Ovary (tissue), 9 donors: ENCODE measurements around the gene EWSR1. TPM values are rescaled to one million over a fixed set of nuclear protein-coding genes. Genes with fewer than 3 reads are reported as not detected.
A peak's percentile ranks its signal among the peaks of the same experiment; 100 is the strongest.

ENCODE experiments used
- DNase-seq, 5 donors: peaks; one replicate each; pipeline ENCODE4 v3.0.0-alpha.2; 2019 to 2020
- H3K27ac ChIP-seq, 2 donors: fragments of 200-600 bp; one replicate each; pipeline versions ENCODE4 v1.5.1 to v1.8.0; 2019 to 2022
- H3K27me3 ChIP-seq: fragments of 200-600 bp; one replicate; pipeline ENCODE4 v1.8.0; 2022
- H3K36me3 ChIP-seq: fragments of 200-600 bp; sonication (generic); one replicate; pipeline ENCODE4 v1.5.1; 2019
- H3K4me1 ChIP-seq: one replicate; pipeline ENCODE4 v1.8.1; 2013; ENCODE audit warnings: mild to moderate bottlenecking, moderate library complexity; ENCODE audit not compliant: insufficient read depth
- H3K4me3 ChIP-seq: fragments of 200-600 bp; sonication (generic); one replicate; pipeline ENCODE4 v1.5.1; 2017
- H3K9me3 ChIP-seq, 2 donors: fragments of 200-600 bp in 1 of 2; sonication (generic) in 1 of 2; one replicate each; pipeline versions ENCODE4 v1.5.1 to v1.8.1; 2013 to 2019; ENCODE audit warnings: mild to moderate bottlenecking in 1 of 2, moderate library complexity in 1 of 2
- EP300 ChIP-seq: sonication (generic); formaldehyde crosslinking; IDR thresholded peaks from one replicate; pipeline ENCODE4 v1.6.1; 2017; ENCODE audit warnings: antibody characterized with exemption
- POLR2A ChIP-seq: fragments of 450-650 bp; IDR thresholded peaks from one replicate; pipeline ENCODE4 v1.6.1; 2017; ENCODE audit warnings: antibody characterized with exemption, mild to moderate bottlenecking, moderate library complexity
- WGBS, 3 donors: extraction: QIAGEN DNeasy Blood & Tissue Kit in 1 of 3; methylation state at CpG; one replicate each; pipeline versions ENCODE4 v1.1.5 to v1.1.7; 2013 to 2017; 5-methylcytosine and 5-hydroxymethylcytosine counted together
- intact Hi-C, 4 donors: fragments of 100-400 bp; cut with DNase I; formaldehyde crosslinking; loops; one replicate each; pipeline versions ENCODE4 v1.11.0 to v1.15.1; 2022 to 2023
- polyA plus RNA-seq, 2 donors: library from polyadenylated mRNA; stranded (reverse); fragments of 200-250 nt in 1 of 2; fragments of 350-450 nt in 1 of 2; fragmentation: Illumina TruSeq in 1 of 2; extraction: RNeasy Lipid Tissue Mini Kit (QIAGEN cat#74804) in 1 of 2; gene quantifications; one replicate each; pipeline ENCODE4 v1.2.3, GENCODE V29; 2013 to 2014
- total RNA-seq, 7 donors: library from RNA; depleted of rRNA in 2 of 7; stranded (reverse); fragments of >200 nt in 2 of 7; fragmentation: NEBNext Ultra II Directional in 3 of 7; extraction: Animal tissue kit (Norgen Biotek cat#: 25700) in 3 of 7; gene quantifications; one replicate each; pipeline versions ENCODE4 v1.1.0 to v1.2.4, GENCODE V29; 2016 to 2023
- TF ChIP-seq, protein P1 (sequence below), 3 donors: fragments of 450-650 bp in 2 of 3; fragments of 200-600 bp in 1 of 3; IDR thresholded peaks; one replicate each; pipeline versions ENCODE4 v1.5.1 to v1.8.0; 2016 to 2022; ENCODE audit warnings: antibody characterized with exemption in 3 of 3, mild to moderate bottlenecking in 1 of 3
- donor health status: DM: no; HTN: no; CAD: no; lungs with moderate emphysema.
- donor health status: DM: no; HTN: no; CAD: no.
- donor health status: Bipolar disorder and iron deficiency.
- donor health status: DM: yes; HTN: yes; CAD: no.
- donor health status: DM: no; HTN: no; CAD: no.
- donor health status: DM: yes; HTN: yes; CAD: no.

The EWSR1 gene
- total and polyA plus RNA-seq, 9 donors = 127 to 191 (median 170) TPM

GRCh38 chr22:29313576-29314466, 45.8 kb downstream of the EWSR1 start:
- Histone ChIP-seq H3K4me1 (peaks cover 13% of the 10 kb centered on the region), H3K27me3 (no peaks in the 10 kb centered on the region), H3K27ac (no peak overlapping the region), H3K9me3 (no peaks in the 10 kb centered on the region), H3K36me3 (no peaks in the 10 kb centered on the region), H3K4me3 (no peak overlapping the region)
- intact Hi-C loops = loop anchor here in 1 of 4 donors (2.0 kb wide), 1 partner anchor 63 kb away; no protein-coding TSS in a partner anchor
- peak in 1 of 5 donors; percentile 36 for DNase-seq
- TF ChIP-seq, protein P1, sequence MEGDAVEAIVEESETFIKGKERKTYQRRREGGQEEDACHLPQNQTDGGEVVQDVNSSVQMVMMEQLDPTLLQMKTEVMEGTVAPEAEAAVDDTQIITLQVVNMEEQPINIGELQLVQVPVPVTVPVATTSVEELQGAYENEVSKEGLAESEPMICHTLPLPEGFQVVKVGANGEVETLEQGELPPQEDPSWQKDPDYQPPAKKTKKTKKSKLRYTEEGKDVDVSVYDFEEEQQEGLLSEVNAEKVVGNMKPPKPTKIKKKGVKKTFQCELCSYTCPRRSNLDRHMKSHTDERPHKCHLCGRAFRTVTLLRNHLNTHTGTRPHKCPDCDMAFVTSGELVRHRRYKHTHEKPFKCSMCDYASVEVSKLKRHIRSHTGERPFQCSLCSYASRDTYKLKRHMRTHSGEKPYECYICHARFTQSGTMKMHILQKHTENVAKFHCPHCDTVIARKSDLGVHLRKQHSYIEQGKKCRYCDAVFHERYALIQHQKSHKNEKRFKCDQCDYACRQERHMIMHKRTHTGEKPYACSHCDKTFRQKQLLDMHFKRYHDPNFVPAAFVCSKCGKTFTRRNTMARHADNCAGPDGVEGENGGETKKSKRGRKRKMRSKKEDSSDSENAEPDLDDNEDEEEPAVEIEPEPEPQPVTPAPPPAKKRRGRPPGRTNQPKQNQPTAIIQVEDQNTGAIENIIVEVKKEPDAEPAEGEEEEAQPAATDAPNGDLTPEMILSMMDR (IDR thresholded peaks at IDR 0.05) = no peak
- 11 to 14% (median 11%) methylated on average over 47 to 51 of the region's 51 CpGs for WGBS, 3 donors

DNA sequence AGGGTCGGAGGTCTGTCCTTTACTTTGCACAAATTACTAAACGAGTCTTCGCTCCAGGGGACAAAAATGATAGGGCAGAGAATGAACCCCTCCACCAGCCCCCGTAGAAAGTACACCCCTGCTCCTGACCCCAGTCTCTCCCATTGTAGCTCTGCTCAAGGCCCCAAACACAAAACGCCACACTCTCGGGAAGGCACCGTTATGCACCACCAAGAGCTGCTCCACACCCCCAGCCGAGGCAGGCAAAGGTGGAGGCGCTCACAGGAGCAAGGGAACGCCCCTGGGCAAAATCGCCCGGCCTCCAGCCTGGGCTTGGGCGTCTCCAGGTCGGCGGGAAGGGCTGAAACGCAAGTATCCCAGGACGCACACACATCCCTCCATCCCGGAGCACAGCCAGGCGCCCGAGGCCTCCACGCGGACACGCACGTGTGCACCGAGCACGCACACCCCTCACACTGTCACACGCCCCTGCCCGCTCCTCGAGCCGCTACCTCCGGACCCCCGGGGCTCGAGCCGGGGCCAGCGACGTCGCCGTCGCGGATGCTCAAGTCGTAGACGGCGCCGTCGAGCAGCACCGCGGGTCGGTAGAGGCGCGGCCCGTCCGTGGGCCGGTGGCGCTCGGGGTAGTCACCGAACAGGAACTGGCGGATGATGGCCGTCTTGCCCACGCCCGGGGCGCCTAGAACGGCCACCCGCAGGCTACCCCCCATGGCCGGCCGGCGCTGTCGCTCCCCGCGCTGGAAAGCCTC, 46.6 kb downstream of the EWSR1 start:
- H3K4me3 ChIP-seq = no peak overlapping the region
- no peaks in the 10 kb centered on the region for H3K9me3 ChIP-seq
- peak in 1 of 5 donors; percentile 33 for DNase-seq
- H3K27me3 ChIP-seq = no peaks in the 10 kb centered on the region
- intact Hi-C loops = loop anchor here in 1 of 4 donors (2.0 kb wide), 1 partner anchor 62 kb away; no protein-coding TSS in a partner anchor
- H3K4me1 ChIP-seq = peaks cover 11% of the 10 kb centered on the region
- H3K36me3 ChIP-seq = no peaks in the 10 kb centered on the region
- 2 to 4% (median 3%) methylated on average over 46 to 69 of the region's 69 CpGs for WGBS, 3 donors
- no peak for TF ChIP-seq EP300
- TF ChIP-seq, protein P1 (IDR thresholded peaks at IDR 0.05) = no peak
- no peak for TF ChIP-seq POLR2A
- H3K27ac ChIP-seq = no peak overlapping the region

GRCh38 chr22:29315286-29316140, 47.4 kb downstream of the EWSR1 start, which contains the start of gene RASL10A:
TSS of gene RASL10A (minus strand) at chr22:29315697. CDS start at chr22:29315246, 451 bp downstream.
- DNase-seq = peak in 1 of 5 donors; percentile 38
- Histone ChIP-seq H3K36me3 (no peaks in the 10 kb centered on the region), H3K27me3 (no peaks in the 10 kb centered on the region), H3K27ac (no peak within 1 kb of the TSS), H3K4me3 (peak within 1 kb of the TSS; percentile 7), H3K9me3 (no peaks in the 10 kb centered on the region), H3K4me1 (peaks cover 11% of the 10 kb centered on the region)
- no peak for TF ChIP-seq EP300
- TF ChIP-seq POLR2A = no peak
- TF ChIP-seq, protein P1 (IDR thresholded peaks at IDR 0.05) = no peak
- WGBS, 3 donors = 1 to 2% (median 1%) methylated on average over 67 to 103 of the region's 103 CpGs
- intact Hi-C loops = loop anchor here in 1 of 4 donors (2.0 kb wide), 1 partner anchor 61 kb away; no protein-coding TSS in a partner anchor
